Ishikawa (cell line): ENCODE measurements around the gene NANOS2.
A peak's percentile ranks its signal among the peaks of the same experiment; 100 is the strongest.

Source experiments
- CEBPB ChIP-seq: IDR thresholded peaks from 2 replicates; pipeline ENCODE4 v1.6.1; 2012
- CREB1 ChIP-seq: IDR thresholded peaks from 2 replicates; pipeline ENCODE4 v1.6.1; 2012; ENCODE audit warnings: low read depth
- EGR1 ChIP-seq: IDR thresholded peaks from 2 replicates; pipeline ENCODE4 v1.6.1; 2012
- EP300 ChIP-seq: IDR thresholded peaks from 2 replicates; pipeline ENCODE4 v1.6.1; 2012; ENCODE audit warnings: borderline replicate concordance
- FOXM1 ChIP-seq: IDR thresholded peaks from 2 replicates; pipeline ENCODE4 v1.6.1; 2012; ENCODE audit warnings: low read depth, borderline replicate concordance
- MAX ChIP-seq: IDR thresholded peaks from 2 replicates; pipeline ENCODE4 v1.6.1; 2012
- NFIC ChIP-seq: IDR thresholded peaks from 2 replicates; pipeline ENCODE4 v1.6.1; 2012
- RAD21 ChIP-seq: IDR thresholded peaks from 2 replicates; pipeline ENCODE4 v1.6.1; 2012; ENCODE audit warnings: low read depth
- REST ChIP-seq: IDR thresholded peaks from 2 replicates; pipeline ENCODE4 v1.6.1; 2012; ENCODE audit warnings: low read depth, mild to moderate bottlenecking
- TAF1 ChIP-seq: IDR thresholded peaks from 2 replicates; pipeline ENCODE4 v1.6.1; 2012; ENCODE audit warnings: low read depth, mild to moderate bottlenecking
- TCF12 ChIP-seq: IDR thresholded peaks from 2 replicates; pipeline ENCODE4 v1.6.1; 2012; ENCODE audit warnings: low read depth
- TEAD4 ChIP-seq: IDR thresholded peaks from 2 replicates; pipeline ENCODE4 v1.6.1; 2012
- USF1 ChIP-seq: IDR thresholded peaks from 2 replicates; pipeline ENCODE4 v1.6.1; 2012
- YY1 ChIP-seq: IDR thresholded peaks from 2 replicates; pipeline ENCODE4 v1.6.1; 2012; ENCODE audit warnings: low read depth
- ZBTB7A ChIP-seq: IDR thresholded peaks from 2 replicates; pipeline ENCODE4 v1.6.1; 2012; ENCODE audit warnings: low read depth

NANOS2 gene

GRCh38 chr19:45908956-45909355 lies 5.6 kb downstream of the NANOS2 start:
- TF ChIP-seq TAF1 = no peak
- no peak for TF ChIP-seq EP300
- no peak for TF ChIP-seq USF1
- no peak for TF ChIP-seq TCF12
- no peak for TF ChIP-seq MAX
- TF ChIP-seq REST = no peak
- no peak for TF ChIP-seq TEAD4

GRCh38 chr19:45906221-45906620 lies 8.4 kb downstream of the NANOS2 start:
- no peak for TF ChIP-seq YY1
- no peak for TF ChIP-seq TAF1
- no peak for TF ChIP-seq MAX
- TF ChIP-seq FOXM1 = no peak
- no peak for TF ChIP-seq CREB1

- TF ChIP-seq CEBPB (no peak), MAX (no peak), TEAD4 (no peak), REST (no peak), NFIC (no peak), ZBTB7A (no peak), USF1 (no peak), YY1 (no peak), CREB1 (no peak), EP300 (no peak), EGR1 (no peak), FOXM1 (no peak), TAF1 (no peak), TCF12 (no peak), RAD21 (no peak)
Measured at GRCh38 chr19:45905011-45905410, 9.6 kb downstream of the NANOS2 start.

- no peak for TF ChIP-seq CEBPB
- no peak for TF ChIP-seq REST
- no peak for TF ChIP-seq YY1
- no peak for TF ChIP-seq CREB1
- TF ChIP-seq MAX = 0 out of 2 replicates have a peak, but pooled peaks have one; percentile 40
- TF ChIP-seq FOXM1 = no peak
- no peak for TF ChIP-seq TEAD4
- no peak for TF ChIP-seq ZBTB7A
- TF ChIP-seq RAD21 = no peak
- peak; percentile 74 for TF ChIP-seq EGR1
- TF ChIP-seq NFIC = no peak
- TF ChIP-seq TAF1 = peak; percentile 58
Measured at GRCh38 chr19:45902651-45903625, 11.6 kb downstream of the NANOS2 start.
